Liver (tissue), 9 donors: ENCODE data around the gene HS3ST4. TPM values are rescaled to one million over a fixed set of nuclear protein-coding genes. Genes with fewer than 3 reads are reported as not detected.

ENCODE experiments used
- DNase-seq: peaks from one replicate; pipeline ENCODE4 v3.0.0-alpha.2; 2017; ENCODE audit warnings: low spot score
- H3K27ac ChIP-seq, 2 donors: one replicate each; pipeline ENCODE4 v1.7.0; 2013; ENCODE audit warnings: inconsistent platforms in 2 of 2, low read length in 2 of 2, control low read depth in 1 of 2, low read depth in 1 of 2, mild to moderate bottlenecking in 1 of 2
- H3K27me3 ChIP-seq, 4 donors: one replicate each; pipeline versions ENCODE4 v1.6.1 to v1.7.0; 2013; ENCODE audit warnings: low read length in 3 of 4, inconsistent platforms in 1 of 4, mild to moderate bottlenecking in 1 of 4, moderate library complexity in 1 of 4; ENCODE audit not compliant: control insufficient read depth in 4 of 4, insufficient read depth in 4 of 4
- H3K36me3 ChIP-seq, 4 donors: one replicate each; pipeline versions ENCODE4 v1.6.1 to v1.7.0; 2013; ENCODE audit warnings: low read length in 3 of 4, mild to moderate bottlenecking in 3 of 4, low read depth in 1 of 4, moderate library complexity in 1 of 4; ENCODE audit not compliant: control insufficient read depth in 4 of 4, insufficient read depth in 3 of 4
- H3K4me1 ChIP-seq, 4 donors: one replicate each; pipeline versions ENCODE4 v1.6.1 to v1.7.0; 2013; ENCODE audit warnings: low read length in 3 of 4, mild to moderate bottlenecking in 3 of 4, moderate library complexity in 1 of 4; ENCODE audit not compliant: control insufficient read depth in 4 of 4, insufficient read depth in 4 of 4
- H3K4me3 ChIP-seq, 3 donors: one replicate each; pipeline versions ENCODE4 v1.6.1 to v1.7.0; 2013; ENCODE audit warnings: low read length in 3 of 3, control low read depth in 1 of 3, low read depth in 1 of 3, mild to moderate bottlenecking in 1 of 3
- H3K9ac ChIP-seq, 2 donors: one replicate each; pipeline ENCODE4 v1.7.0; 2013; ENCODE audit warnings: low read length in 2 of 2, mild to moderate bottlenecking in 2 of 2, moderate library complexity in 2 of 2, control low read depth in 1 of 2, low read depth in 1 of 2
- H3K9me3 ChIP-seq, 4 donors: one replicate each; pipeline versions ENCODE4 v1.6.1 to v1.7.0; 2013; ENCODE audit warnings: low read length in 3 of 4; ENCODE audit not compliant: control insufficient read depth in 4 of 4
- FOXA1 ChIP-seq: IDR thresholded peaks from 2 replicates; pipeline ENCODE4 v1.6.1; 2016; ENCODE audit warnings: antibody characterized with exemption
- GABPA ChIP-seq, 2 donors: IDR thresholded peaks in 1 of 2; conservative IDR thresholded peaks in 1 of 2; 2 replicates each; pipeline ENCODE4 v1.6.1; 2016; ENCODE audit warnings: antibody characterized with exemption in 2 of 2, mild to moderate bottlenecking in 1 of 2, moderate library complexity in 1 of 2
- HNF4A ChIP-seq, 2 donors: conservative IDR thresholded peaks; 2 replicates each; pipeline ENCODE4 v1.6.1; 2016; ENCODE audit warnings: antibody characterized with exemption in 2 of 2, mild to moderate bottlenecking in 2 of 2
- HNF4G ChIP-seq: IDR thresholded peaks from 2 replicates; pipeline ENCODE4 v1.6.1; 2016; ENCODE audit warnings: antibody characterized with exemption
- JUND ChIP-seq, 2 donors: IDR thresholded peaks; 2 replicates each; pipeline ENCODE4 v1.6.1; 2016; ENCODE audit warnings: antibody characterized with exemption in 2 of 2
- RAD21 ChIP-seq, 2 donors: IDR thresholded peaks; 2 replicates each; pipeline ENCODE4 v1.6.1; 2016; ENCODE audit warnings: antibody characterized with exemption in 2 of 2, mild to moderate bottlenecking in 2 of 2
- REST ChIP-seq: IDR thresholded peaks from 2 replicates; pipeline ENCODE4 v1.6.1; 2016; ENCODE audit warnings: antibody characterized with exemption, mild to moderate bottlenecking
- RXRA ChIP-seq, 2 donors: IDR thresholded peaks; 2 replicates each; pipeline ENCODE4 v1.6.1; 2017 to 2018; ENCODE audit warnings: antibody characterized with exemption in 2 of 2, mild to moderate bottlenecking in 1 of 2
- SP1 ChIP-seq: IDR thresholded peaks from 2 replicates; pipeline ENCODE4 v1.6.1; 2018; ENCODE audit warnings: antibody characterized with exemption, mild to moderate bottlenecking
- TAF1 ChIP-seq: conservative IDR thresholded peaks from 2 replicates; pipeline ENCODE4 v1.6.1; 2016; ENCODE audit warnings: antibody characterized with exemption, mild to moderate bottlenecking
- YY1 ChIP-seq: IDR thresholded peaks from 2 replicates; pipeline ENCODE4 v1.6.1; 2016; ENCODE audit warnings: antibody characterized with exemption, mild to moderate bottlenecking
- WGBS: extraction: QIAGEN DNeasy Blood & Tissue Kit; methylation state at CpG from one replicate; pipeline ENCODE4 v1.1.7; 2013; 5-methylcytosine and 5-hydroxymethylcytosine counted together
- polyA plus RNA-seq, 2 donors: library from polyadenylated mRNA; stranded (reverse) in 1 of 2; unstranded in 1 of 2; fragments of 200-250 nt in 1 of 2; fragments of >200 nt in 1 of 2; fragmentation: Nextera tagmentation in 1 of 2; extraction: Ambion mirVana in 1 of 2; gene quantifications; one replicate each; pipeline versions ENCODE4 v1.2.1 to v1.2.3, GENCODE V29; 2013 to 2015
- total RNA-seq, 2 donors: library from RNA; depleted of rRNA; stranded (reverse); fragments of >200 nt; gene quantifications; one replicate each; pipeline ENCODE4 v1.2.3, GENCODE V29; 2014
- TF ChIP-seq, protein P1 (sequence below): fragments of 150-350 bp; IDR thresholded peaks from 2 replicates; pipeline ENCODE4 v1.5.1; 2017; ENCODE audit warnings: improper control_type of control experiment, low read depth, low read length; ENCODE audit not compliant: missing input control
- donor health status: healthy.
- donor health status: healthy.
- donor health status: healthy.
- donor health status: healthy.
- donor health status: healthy.

HS3ST4 gene
- total and polyA plus RNA-seq, 4 donors, result not detected

- Histone ChIP-seq H3K9ac (no peak overlapping the region), H3K27ac (no peak overlapping the region), H3K4me1 (no peaks in the 10 kb centered on the region), H3K9me3 (peaks cover 0 to 7% (median 6%) of the 10 kb centered on the region in 4 donors), H3K4me3 (no peak overlapping the region), H3K36me3 (no peaks in the 10 kb centered on the region), H3K27me3 (peaks cover 0 to 10% (median 1%) of the 10 kb centered on the region in 4 donors)
- WGBS, result 73% methylated on average over 2 of the region's 2 CpGs
- TF ChIP-seq HNF4G, result no peak
- TF ChIP-seq REST, result no peak
- TF ChIP-seq TAF1, result no peak
- no peak for TF ChIP-seq GABPA (IDR thresholded peaks at IDR 0.05 in 1 of 2, conservative IDR thresholded peaks at IDR 0.05 in 1 of 2)
- no peak for TF ChIP-seq HNF4A (conservative IDR thresholded peaks at IDR 0.05)
- no peak for TF ChIP-seq RAD21 (IDR thresholded peaks at IDR 0.05)
- TF ChIP-seq FOXA1, result no peak
- TF ChIP-seq, protein P1, sequence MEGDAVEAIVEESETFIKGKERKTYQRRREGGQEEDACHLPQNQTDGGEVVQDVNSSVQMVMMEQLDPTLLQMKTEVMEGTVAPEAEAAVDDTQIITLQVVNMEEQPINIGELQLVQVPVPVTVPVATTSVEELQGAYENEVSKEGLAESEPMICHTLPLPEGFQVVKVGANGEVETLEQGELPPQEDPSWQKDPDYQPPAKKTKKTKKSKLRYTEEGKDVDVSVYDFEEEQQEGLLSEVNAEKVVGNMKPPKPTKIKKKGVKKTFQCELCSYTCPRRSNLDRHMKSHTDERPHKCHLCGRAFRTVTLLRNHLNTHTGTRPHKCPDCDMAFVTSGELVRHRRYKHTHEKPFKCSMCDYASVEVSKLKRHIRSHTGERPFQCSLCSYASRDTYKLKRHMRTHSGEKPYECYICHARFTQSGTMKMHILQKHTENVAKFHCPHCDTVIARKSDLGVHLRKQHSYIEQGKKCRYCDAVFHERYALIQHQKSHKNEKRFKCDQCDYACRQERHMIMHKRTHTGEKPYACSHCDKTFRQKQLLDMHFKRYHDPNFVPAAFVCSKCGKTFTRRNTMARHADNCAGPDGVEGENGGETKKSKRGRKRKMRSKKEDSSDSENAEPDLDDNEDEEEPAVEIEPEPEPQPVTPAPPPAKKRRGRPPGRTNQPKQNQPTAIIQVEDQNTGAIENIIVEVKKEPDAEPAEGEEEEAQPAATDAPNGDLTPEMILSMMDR, result no peak
- no peak for TF ChIP-seq RXRA (IDR thresholded peaks at IDR 0.05)
- no peak for TF ChIP-seq JUND (IDR thresholded peaks at IDR 0.05)
- no peak for TF ChIP-seq YY1
- DNase-seq, result no peak
These were observed 325.2 kb downstream of the HS3ST4 start for GRCh38 chr16:26016989-26017388.

DNA sequence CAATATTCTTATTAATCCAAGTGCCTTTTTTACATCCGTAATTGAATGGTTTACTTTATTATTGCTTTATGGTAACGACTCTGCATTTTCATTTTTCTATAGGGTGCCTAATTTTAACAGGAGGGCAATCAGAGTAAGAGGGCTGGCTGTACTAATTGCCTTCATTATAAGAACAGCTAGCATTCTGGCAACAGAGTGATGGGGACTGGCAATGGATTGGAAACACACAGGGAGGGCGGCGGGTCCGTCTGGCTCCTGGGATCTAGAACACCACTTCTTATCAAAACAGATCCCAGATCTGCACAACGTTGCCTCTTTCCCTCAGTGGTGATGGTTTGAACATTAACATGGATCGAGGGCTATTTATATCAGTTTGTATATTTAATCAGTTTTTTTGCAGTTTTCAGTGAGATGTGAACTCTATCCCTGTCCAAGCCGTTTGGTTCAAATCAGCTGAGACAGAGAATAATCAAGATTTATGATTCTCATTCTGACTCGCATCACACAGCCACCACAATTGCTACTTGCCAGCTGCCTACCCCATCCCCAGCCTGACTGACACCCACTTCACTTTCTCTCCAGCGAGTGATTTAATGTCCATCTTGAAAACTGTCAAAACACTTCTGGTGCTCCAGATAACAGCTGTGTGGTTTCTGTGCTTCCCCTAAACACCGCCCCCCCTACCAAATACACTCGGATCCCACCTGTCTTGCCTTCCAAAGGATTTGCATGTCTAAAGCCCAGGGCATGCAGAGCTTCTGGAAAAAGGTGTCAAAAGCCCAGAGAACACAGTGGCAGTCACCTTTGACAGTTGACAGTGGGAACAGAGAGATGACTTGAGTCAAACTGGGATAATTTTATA, 327.9 kb downstream of the HS3ST4 start:
- no peak overlapping the region for H3K27ac ChIP-seq
- TF ChIP-seq YY1, result no peak
- no peak for TF ChIP-seq HNF4A (conservative IDR thresholded peaks at IDR 0.05)
- TF ChIP-seq RAD21 (IDR thresholded peaks at IDR 0.05), result no peak
- no peak for TF ChIP-seq REST
- no peak for TF ChIP-seq SP1
- TF ChIP-seq HNF4G, result no peak
- no peak for TF ChIP-seq RXRA (IDR thresholded peaks at IDR 0.05)
- H3K4me1 ChIP-seq, result no peaks in the 10 kb centered on the region
- no peak for DNase-seq
- H3K4me3 ChIP-seq, result no peak overlapping the region
- peaks cover 0 to 7% (median 6%) of the 10 kb centered on the region in 4 donors for H3K9me3 ChIP-seq
- H3K36me3 ChIP-seq, result no peaks in the 10 kb centered on the region
- peaks cover 0 to 8% (median 1%) of the 10 kb centered on the region in 4 donors for H3K27me3 ChIP-seq
- 34% methylated on average over 12 of the region's 12 CpGs for WGBS
- no peak overlapping the region for H3K9ac ChIP-seq
